AG09319 (cell line): ENCODE measurements around the gene ADAMTS5.

Experiments
- DNase-seq: peaks from one replicate; pipeline ENCODE4 v3.0.0-alpha.2; 2010; ENCODE audit warnings: low read depth; ENCODE audit errors: extremely low read depth
- CTCF ChIP-seq: IDR thresholded peaks from 2 replicates; pipeline ENCODE4 v1.5.1; 2011; ENCODE audit warnings: low read depth, mild to moderate bottlenecking, inconsistent platforms, low read length, moderate library complexity

The ADAMTS5 gene

GRCh38 chr21:26935977-26936376 lies 30.9 kb downstream of the ADAMTS5 start:
- TF ChIP-seq CTCF: no peak

GRCh38 chr21:26934383-26934782 lies 32.5 kb downstream of the ADAMTS5 start:
- TF ChIP-seq CTCF: no peak
- no peak for DNase-seq

More at GRCh38 chr21:26935977-26936376, 30.9 kb downstream of the ADAMTS5 start:
- no peak for DNase-seq

GRCh38 chr21:26933448-26933847 lies 33.4 kb downstream of the ADAMTS5 start:
- DNase-seq: no peak
- TF ChIP-seq CTCF: no peak

- TF ChIP-seq CTCF: no peak
- DNase-seq: no peak
These were observed 41.3 kb downstream of the ADAMTS5 start for GRCh38 chr21:26925636-26926035.

- TF ChIP-seq CTCF: no peak
- no peak for DNase-seq
These were observed 41.8 kb downstream of the ADAMTS5 start for GRCh38 chr21:26925122-26925521.

- no peak for TF ChIP-seq CTCF
- no peak for DNase-seq
These were observed 42.9 kb downstream of the ADAMTS5 start for GRCh38 chr21:26923986-26924385.

- no peak for DNase-seq
- no peak for TF ChIP-seq CTCF
These were observed 46.8 kb downstream of the ADAMTS5 start for GRCh38 chr21:26920055-26920454.
